Fibroblast of villous mesenchyme (primary cell): ENCODE measurements around the gene APBB2. TPM values are rescaled to one million over a fixed set of nuclear protein-coding genes. Genes with fewer than 3 reads are reported as not detected.

Experiments
- DNase-seq: peaks from one replicate; pipeline ENCODE4 v3.0.0-alpha.2; 2010; ENCODE audit warnings: low read depth
- H3K4me3 ChIP-seq: 2 replicates; pipeline ENCODE4 v1.5.1; 2011; ENCODE audit warnings: low read depth, mild to moderate bottlenecking, low read length
- total RNA-seq: library from RNA; depleted of rRNA; stranded (reverse); fragments of >200 nt; gene quantifications from 2 replicates; pipeline ENCODE4 v1.2.3, GENCODE V29; 2012
- TF ChIP-seq, protein P1 (sequence below): IDR thresholded peaks from 2 replicates; pipeline ENCODE4 v1.5.1; 2012; ENCODE audit warnings: low read depth, mild to moderate bottlenecking, low read length; ENCODE audit not compliant: insufficient read depth

The APBB2 gene
- total RNA-seq, 1 donor, result 133 TPM

- no peak overlapping the region for H3K4me3 ChIP-seq
- DNase-seq, result no peak
- TF ChIP-seq, protein P1, sequence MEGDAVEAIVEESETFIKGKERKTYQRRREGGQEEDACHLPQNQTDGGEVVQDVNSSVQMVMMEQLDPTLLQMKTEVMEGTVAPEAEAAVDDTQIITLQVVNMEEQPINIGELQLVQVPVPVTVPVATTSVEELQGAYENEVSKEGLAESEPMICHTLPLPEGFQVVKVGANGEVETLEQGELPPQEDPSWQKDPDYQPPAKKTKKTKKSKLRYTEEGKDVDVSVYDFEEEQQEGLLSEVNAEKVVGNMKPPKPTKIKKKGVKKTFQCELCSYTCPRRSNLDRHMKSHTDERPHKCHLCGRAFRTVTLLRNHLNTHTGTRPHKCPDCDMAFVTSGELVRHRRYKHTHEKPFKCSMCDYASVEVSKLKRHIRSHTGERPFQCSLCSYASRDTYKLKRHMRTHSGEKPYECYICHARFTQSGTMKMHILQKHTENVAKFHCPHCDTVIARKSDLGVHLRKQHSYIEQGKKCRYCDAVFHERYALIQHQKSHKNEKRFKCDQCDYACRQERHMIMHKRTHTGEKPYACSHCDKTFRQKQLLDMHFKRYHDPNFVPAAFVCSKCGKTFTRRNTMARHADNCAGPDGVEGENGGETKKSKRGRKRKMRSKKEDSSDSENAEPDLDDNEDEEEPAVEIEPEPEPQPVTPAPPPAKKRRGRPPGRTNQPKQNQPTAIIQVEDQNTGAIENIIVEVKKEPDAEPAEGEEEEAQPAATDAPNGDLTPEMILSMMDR, result no peak
Measured at GRCh38 chr4:41125558-41126311, 88.6 kb downstream of the APBB2 start.

GRCh38 chr4:41124916-41125548, 89.3 kb downstream of the APBB2 start:
- TF ChIP-seq, protein P1, result no peak
- DNase-seq, result no peak
- no peak overlapping the region for H3K4me3 ChIP-seq

DNA sequence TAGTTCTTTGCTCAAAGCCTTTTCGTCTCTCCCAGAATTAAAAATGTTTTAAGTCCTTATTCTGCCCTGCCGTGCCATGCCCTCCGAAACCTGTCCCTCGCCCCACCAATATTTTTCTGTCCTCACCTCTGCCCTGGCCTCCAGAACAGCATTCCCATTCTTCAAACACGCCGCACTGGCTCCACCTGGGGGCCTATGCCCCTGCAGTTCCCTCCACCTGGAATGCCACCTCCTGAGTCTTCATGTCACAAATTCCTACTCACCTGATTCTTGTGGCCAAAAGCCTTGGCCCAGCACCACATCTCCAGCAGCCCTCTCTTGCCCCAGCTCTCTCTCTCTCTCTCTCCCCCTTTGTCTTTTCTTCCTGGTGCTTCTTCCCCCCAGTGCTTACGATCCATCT, 91.6 kb downstream of the APBB2 start:
- TF ChIP-seq, protein P1, result no peak
- no peak overlapping the region for H3K4me3 ChIP-seq
- DNase-seq, result no peak

DNA sequence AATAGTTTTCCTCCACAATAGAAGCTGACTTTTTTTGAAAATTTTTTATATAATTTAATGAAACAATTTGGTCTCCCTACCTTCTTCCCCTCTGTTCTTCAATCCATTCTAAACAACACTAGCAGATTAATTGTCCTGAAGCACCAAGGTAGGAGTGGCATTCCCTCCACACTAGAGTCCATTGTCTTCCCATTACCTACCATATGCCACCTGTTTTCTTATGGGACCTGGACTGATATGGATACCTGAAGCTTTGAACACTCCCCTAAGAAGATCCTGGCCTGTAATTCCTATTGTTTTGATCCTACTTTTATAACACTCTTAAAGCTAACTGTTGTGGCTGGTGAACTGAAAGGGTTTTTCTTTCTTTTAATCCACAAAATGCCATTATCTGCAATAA, 92.0 kb downstream of the APBB2 start:
- H3K4me3 ChIP-seq, result no peak overlapping the region
- no peak for DNase-seq
- TF ChIP-seq, protein P1, result no peak

GRCh38 chr4:41121906-41122305, 92.4 kb downstream of the APBB2 start:
- DNase-seq, result no peak

DNA sequence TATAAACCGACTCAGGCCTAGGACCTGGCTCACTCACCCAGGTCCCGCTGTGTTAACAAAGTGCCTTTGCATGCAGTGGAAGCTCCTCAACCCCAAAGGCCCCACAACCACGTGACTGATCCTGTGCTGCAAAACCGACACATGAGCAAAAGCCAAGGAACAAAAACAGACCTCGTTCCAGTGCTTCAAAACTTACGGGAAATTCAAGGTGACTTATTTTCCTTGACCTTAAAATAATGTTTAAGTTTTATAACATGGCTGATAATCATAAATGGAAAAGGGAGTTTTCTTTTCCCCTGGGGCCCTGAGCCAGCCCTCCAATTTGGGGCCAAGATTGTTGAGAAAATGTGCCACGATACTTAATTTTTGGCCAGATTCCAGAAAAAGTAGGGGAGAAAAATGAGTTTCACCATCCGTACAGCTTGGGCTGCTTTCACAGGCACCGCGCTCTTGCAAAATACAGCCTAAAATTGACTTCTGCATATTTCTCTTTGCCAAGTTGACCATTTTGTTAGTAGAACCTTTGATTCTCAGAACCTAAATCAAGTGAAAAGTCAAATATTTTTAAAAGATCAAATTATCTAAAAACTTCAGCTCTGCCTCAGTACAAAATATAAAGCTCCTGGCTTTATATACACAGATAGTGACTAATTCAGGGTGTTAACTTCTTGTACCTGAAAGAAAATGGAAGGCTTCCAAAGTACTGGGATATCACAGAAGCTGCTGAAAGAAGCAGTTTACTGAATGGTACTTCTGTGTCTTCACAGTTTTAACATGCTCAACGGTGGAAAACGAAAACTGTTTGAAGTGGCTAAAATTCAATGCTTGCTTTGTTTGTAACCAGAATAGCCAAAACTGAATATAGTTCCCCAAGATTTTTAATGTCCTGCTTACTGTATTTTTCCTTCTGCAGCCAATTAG, 93.8 kb downstream of the APBB2 start:
- DNase-seq, result peak; percentile 85
- no peak overlapping the region for H3K4me3 ChIP-seq
- TF ChIP-seq, protein P1, result no peak

More at GRCh38 chr4:41121906-41122305, 92.4 kb downstream of the APBB2 start:
- H3K4me3 ChIP-seq, result no peak overlapping the region
- TF ChIP-seq, protein P1, result no peak
